Transverse colon (tissue), 4 donors: Measurements from ENCODE around the gene SCG3.

Experiments used
- CTCF ChIP-seq, 5 experiments: fragments of 200-600 bp in 3 of 5; fragments of 450-650 bp in 2 of 5; sonication (generic) in 3 of 5; IDR thresholded peaks; 1 replicate in 2 of 5; 2 replicates in 3 of 5; pipeline ENCODE4 v1.5.1; 2016 to 2017; ENCODE audit warnings: antibody characterized with exemption in 5 of 5, inconsistent platforms in 3 of 5, mild to moderate bottlenecking in 2 of 5, moderate library complexity in 1 of 5
- EP300 ChIP-seq: sonication (generic); formaldehyde crosslinking; IDR thresholded peaks from one replicate; pipeline ENCODE4 v1.6.1; 2017; ENCODE audit warnings: antibody characterized with exemption, low read depth
- POLR2A ChIP-seq: fragments of 450-650 bp; IDR thresholded peaks from one replicate; pipeline ENCODE4 v1.6.1; 2016; ENCODE audit warnings: antibody characterized with exemption, mild to moderate bottlenecking, moderate library complexity
- POLR2AphosphoS5 ChIP-seq, 3 donors: sonication (generic); formaldehyde crosslinking; IDR thresholded peaks; one replicate each; pipeline ENCODE4 v1.6.1; 2016; ENCODE audit warnings: antibody characterized with exemption in 3 of 3

GRCh38 chr15:51706926-51707608, 25.8 kb downstream of the SCG3 start:
- TF ChIP-seq CTCF (IDR thresholded peaks at IDR 0.05): no peak
- TF ChIP-seq POLR2AphosphoS5 (IDR thresholded peaks at IDR 0.05): no peak
- TF ChIP-seq EP300: no peak
- TF ChIP-seq POLR2A: no peak
